H1 (cell line): ENCODE data around the gene NDUFAF7. TPM values are rescaled to one million over a fixed set of nuclear protein-coding genes. Genes with fewer than 3 reads are reported as not detected.
A peak's percentile ranks its signal among the peaks of the same experiment; 100 is the strongest.

ENCODE experiments used
- CTCF ChIA-PET: fragments of 300-600 bp; sonication (Branson Sonifier 250); formaldehyde crosslinking; loops from one replicate; lab custom pipeline; 2021; ENCODE audit not compliant: partially characterized antibody; lab: Charles Lee
- POLR2A ChIA-PET: fragments of 300-600 bp; sonication (Branson Sonifier 250); formaldehyde crosslinking; loops from one replicate; lab custom pipeline; 2021; ENCODE audit warnings: inconsistent platforms; ENCODE audit not compliant: partially characterized antibody; lab: Charles Lee
- DNase-seq, 2 experiments: peaks; one replicate each; pipeline versions ENCODE4 v3.0.0 to v3.0.0-alpha.2; 2010 to 2022; ENCODE audit warnings: low spot score in 2 of 2, low read depth in 1 of 2, mixed read lengths in 1 of 2
- FAIRE-seq: peaks from 2 replicates; lab custom pipeline; 2011; peaks lifted over from hg19 to GRCh38; lab: Jason Lieb, UNC
- H2AFZ ChIP-seq: 2 replicates; pipeline ENCODE4 v1.8.1; 2012; ENCODE audit warnings: low read length, inconsistent platforms
- H2AK5ac ChIP-seq: 2 replicates; pipeline ENCODE4 v1.6.1; 2013; ENCODE audit warnings: low read depth, low read length
- H2BK120ac ChIP-seq: replicated peaks from 2 replicates; pipeline ENCODE3; 2013; ENCODE audit warnings: low read depth, low read length, inconsistent platforms
- H2BK12ac ChIP-seq: 2 replicates; pipeline ENCODE4 v1.6.1; 2013; ENCODE audit warnings: low read depth, low read length
- H2BK15ac ChIP-seq: 2 replicates; pipeline ENCODE4 v1.6.1; 2013; ENCODE audit warnings: low read length
- H2BK20ac ChIP-seq: 2 replicates; pipeline ENCODE4 v1.6.1; 2013; ENCODE audit warnings: low read length
- H2BK5ac ChIP-seq: 2 replicates; pipeline ENCODE4 v1.6.1; 2013; ENCODE audit warnings: low read depth, low read length
- H3K14ac ChIP-seq: 2 replicates; pipeline ENCODE4 v1.6.1; 2013; ENCODE audit warnings: inconsistent platforms; ENCODE audit not compliant: insufficient read length
- H3K18ac ChIP-seq: 2 replicates; pipeline ENCODE4 v1.6.1; 2013; ENCODE audit warnings: low read length; ENCODE audit errors: extremely low read depth
- H3K23ac ChIP-seq: 2 replicates; pipeline ENCODE4 v1.6.1; 2013; ENCODE audit warnings: inconsistent platforms; ENCODE audit not compliant: insufficient read length
- H3K23me2 ChIP-seq: 2 replicates; pipeline ENCODE4 v1.6.1; 2013; ENCODE audit warnings: low read depth, low read length
- H3K27ac ChIP-seq: 2 replicates; pipeline ENCODE4 v1.6.1; 2011; ENCODE audit warnings: low read depth, low read length, inconsistent platforms
- H3K27me3 ChIP-seq, 4 experiments: replicated peaks in 1 of 4; 1 replicate in 1 of 4; 2 replicates in 3 of 4; pipeline versions ENCODE4 v1.6.1 to v1.8.1; 2011 to 2013; ENCODE audit warnings: low read length in 3 of 4, mild to moderate bottlenecking in 3 of 4, inconsistent platforms in 2 of 4, mixed read lengths in 2 of 4, moderate library complexity in 1 of 4; ENCODE audit not compliant: control insufficient read depth in 3 of 4, insufficient read depth in 3 of 4; ENCODE audit errors: extremely low read depth in 1 of 4
- H3K36me3 ChIP-seq, 4 experiments: 2 replicates each; pipeline versions ENCODE4 v1.6.1 to v1.8.1; 2011 to 2013; ENCODE audit warnings: mild to moderate bottlenecking in 4 of 4, low read length in 3 of 4, moderate library complexity in 2 of 4, control low read depth in 1 of 4, inconsistent platforms in 1 of 4; ENCODE audit not compliant: insufficient read depth in 4 of 4, control insufficient read depth in 2 of 4
- H3K4ac ChIP-seq: replicated peaks from 2 replicates; pipeline ENCODE3; 2013; ENCODE audit warnings: low read length, low read depth, mixed read lengths, inconsistent platforms; ENCODE audit not compliant: insufficient read length
- H3K4me1 ChIP-seq, 4 experiments: replicated peaks in 1 of 4; 1 replicate in 1 of 4; 2 replicates in 3 of 4; pipeline versions ENCODE4 v1.6.1 to v1.8.1; 2011 to 2013; ENCODE audit warnings: low read length in 3 of 4, inconsistent platforms in 2 of 4, mixed read lengths in 1 of 4; ENCODE audit not compliant: insufficient read depth in 4 of 4, control insufficient read depth in 3 of 4
- H3K4me2 ChIP-seq, 2 experiments: 2 replicates each; pipeline versions ENCODE4 v1.6.1 to v1.8.1; 2011 to 2013; ENCODE audit warnings: low read depth in 2 of 2, low read length in 2 of 2, control low read depth in 1 of 2, inconsistent platforms in 1 of 2, mild to moderate bottlenecking in 1 of 2; ENCODE audit not compliant: insufficient read depth in 1 of 2
- H3K4me3 ChIP-seq, 4 experiments: fragments of 200-600, 300-600 bp in 1 of 4; sonication (generic), shearing (Covaris generic), sonication (Bioruptor Twin) in 1 of 4; 2 replicates each; pipeline versions ENCODE4 v1.5.1 to v1.8.1; 2011 to 2016; ENCODE audit warnings: low read length in 4 of 4, low read depth in 3 of 4, control low read depth in 2 of 4, inconsistent platforms in 2 of 4, mild to moderate bottlenecking in 2 of 4, mixed read lengths in 1 of 4, moderate library complexity in 1 of 4; ENCODE audit not compliant: insufficient read depth in 2 of 4; ENCODE audit errors: extremely low read depth in 1 of 4
- H3K56ac ChIP-seq: replicated peaks from 2 replicates; pipeline ENCODE3; 2013; ENCODE audit warnings: low read depth, mild to moderate bottlenecking, mixed read lengths, low read length, inconsistent platforms; ENCODE audit not compliant: insufficient read length
- H3K79me1 ChIP-seq: 2 replicates; pipeline ENCODE4 v1.6.1; 2013; ENCODE audit warnings: low read depth, low read length, control low read depth
- H3K79me2 ChIP-seq, 2 experiments: 2 replicates each; pipeline versions ENCODE4 v1.6.1 to v1.8.1; 2012 to 2013; ENCODE audit warnings: low read length in 2 of 2, mild to moderate bottlenecking in 2 of 2, inconsistent platforms in 1 of 2; ENCODE audit not compliant: insufficient read depth in 2 of 2, control insufficient read depth in 1 of 2
- H3K9ac ChIP-seq, 4 experiments: replicated peaks in 1 of 4; 1 replicate in 1 of 4; 2 replicates in 3 of 4; pipeline versions ENCODE4 v1.6.1 to v1.8.1; 2011 to 2013; ENCODE audit warnings: low read depth in 3 of 4, low read length in 3 of 4, control low read depth in 2 of 4, mild to moderate bottlenecking in 2 of 4, moderate library complexity in 2 of 4, inconsistent platforms in 1 of 4; ENCODE audit errors: extremely low read depth in 1 of 4
- H3K9me3 ChIP-seq, 2 experiments: 2 replicates each; pipeline versions ENCODE4 v1.6.1 to v1.8.1; 2012 to 2013; ENCODE audit warnings: mild to moderate bottlenecking in 2 of 2, moderate library complexity in 2 of 2, control low read depth in 1 of 2, inconsistent platforms in 1 of 2, low read depth in 1 of 2, low read length in 1 of 2, mixed read lengths in 1 of 2; ENCODE audit not compliant: insufficient read depth in 2 of 2
- H4K20me1 ChIP-seq, 2 experiments: replicated peaks in 1 of 2; 2 replicates each; pipeline versions ENCODE3 to v1.8.1; 2011 to 2013; ENCODE audit warnings: inconsistent platforms in 2 of 2, low read length in 2 of 2, mild to moderate bottlenecking in 1 of 2; ENCODE audit not compliant: insufficient read depth in 2 of 2, control insufficient read depth in 1 of 2
- H4K5ac ChIP-seq: 2 replicates; pipeline ENCODE4 v1.6.1; 2013; ENCODE audit warnings: low read length, low read depth, mixed read lengths, inconsistent platforms; ENCODE audit not compliant: insufficient read length
- H4K8ac ChIP-seq: 2 replicates; pipeline ENCODE4 v1.8.0; 2013; ENCODE audit warnings: mild to moderate bottlenecking, moderate library complexity, low read length, inconsistent platforms; ENCODE audit not compliant: insufficient read depth; ENCODE audit errors: extremely low read depth
- H4K91ac ChIP-seq: replicated peaks from 2 replicates; pipeline ENCODE3; 2013; ENCODE audit warnings: low read length, mixed read lengths, inconsistent platforms; ENCODE audit not compliant: insufficient read length
- FOSL1 ChIP-seq: IDR thresholded peaks from 2 replicates; pipeline ENCODE4 v1.6.1; 2011; ENCODE audit warnings: mild to moderate bottlenecking, low read depth, low read length, moderate library complexity; ENCODE audit not compliant: insufficient read depth
- JUND ChIP-seq: IDR thresholded peaks from 2 replicates; pipeline ENCODE4 v1.6.1; 2011; ENCODE audit warnings: mild to moderate bottlenecking, improper control_type of control experiment, low read length
- KDM1A ChIP-seq: fragments of 200-600, 300-600 bp; sonication (generic); IDR thresholded peaks from 2 replicates; pipeline ENCODE4 v1.7.1; 2016; ENCODE audit warnings: mild to moderate bottlenecking, low read length, borderline replicate concordance
- KDM4A ChIP-seq: IDR thresholded peaks from one replicate; pipeline ENCODE4 v1.7.1; 2012; ENCODE audit warnings: low read depth, mild to moderate bottlenecking, moderate library complexity, low read length, inconsistent platforms; ENCODE audit not compliant: severe bottlenecking
- RAD21 ChIP-seq, 2 experiments: IDR thresholded peaks in 1 of 2; conservative IDR thresholded peaks in 1 of 2; 2 replicates each; pipeline ENCODE4 v1.6.1; 2011; ENCODE audit warnings: low read depth in 2 of 2, low read length in 2 of 2, improper control_type of control experiment in 1 of 2, inconsistent platforms in 1 of 2, mild to moderate bottlenecking in 1 of 2, moderate library complexity in 1 of 2
- SIN3A ChIP-seq, 2 experiments: IDR thresholded peaks in 1 of 2; conservative IDR thresholded peaks in 1 of 2; 2 replicates each; pipeline ENCODE4 v1.6.1; 2011 to 2012; ENCODE audit warnings: low read length in 2 of 2, improper control_type of control experiment in 1 of 2, low read depth in 1 of 2, mild to moderate bottlenecking in 1 of 2
- SIRT6 ChIP-seq: IDR thresholded peaks from one replicate; pipeline ENCODE4 v1.7.1; 2012; ENCODE audit warnings: low read length, inconsistent platforms
- SP1 ChIP-seq: IDR thresholded peaks from 2 replicates; pipeline ENCODE4 v1.6.1; 2011; ENCODE audit warnings: low read depth, low read length
- USF2 ChIP-seq: IDR thresholded peaks from 2 replicates; pipeline ENCODE4 v1.6.1; 2011; ENCODE audit warnings: low read length, improper control_type of control experiment
- WGBS, 2 experiments: shearing (Covaris generic) in 1 of 2; methylation state at CpG; one replicate each; pipeline versions ENCODE4 v1.1.6 to v1.1.7; 2013 to 2015; ENCODE audit warnings: low lambda C conversion rate in 2 of 2, mixed read lengths in 2 of 2, inconsistent platforms in 1 of 2, low coverage in 1 of 2, missing lambda C conversion rate in 1 of 2; ENCODE audit not compliant: insufficient replicate concordance in 2 of 2, insufficient coverage in 1 of 2, insufficient read length in 1 of 2; ENCODE audit errors: extremely low coverage in 1 of 2, missing lambda C conversion rate in 1 of 2; 5-methylcytosine and 5-hydroxymethylcytosine counted together
- polyA plus RNA-seq, 7 experiments: library from polyadenylated mRNA; depleted of rRNA in 3 of 7; stranded (reverse) in 5 of 7; unstranded in 2 of 7; fragments of >200 nt in 5 of 7; fragments of 200-250 nt in 2 of 7; gene quantifications; 1 replicate in 5 of 7; 2 replicates in 1 of 7; 4 replicates in 1 of 7; pipeline versions ENCODE4 v1.2.1 to v1.2.3, GENCODE V29; 2011 to 2013; ENCODE audit warnings: missing spikeins in 2 of 7, mixed read lengths in 2 of 7
- total RNA-seq: library from RNA; stranded (reverse); fragmentation: NEBNext Ultra II Directional; extraction: Animal tissue kit (Norgen Biotek cat#: 25700); gene quantifications from 2 replicates; pipeline ENCODE4 v1.2.1, GENCODE V29; 2021

Gene NDUFAF7
- total and polyA plus RNA-seq, 2 of the 8 experiments (the other 6 are each of a cell fraction or from before 2014, with no cell fraction given): 50.2 to 56.0 TPM

- no peak overlapping the region for H3K23ac ChIP-seq
- WGBS, 2 experiments: 77% methylated on average over 6 of the region's 6 CpGs; no CpG with 5 or more reads in 1 of the 2 experiments
These were observed 39.7 kb upstream of the NDUFAF7 start for GRCh38 chr2:37191747-37192146.

More at GRCh38 chr2:37191747-37192146, 39.7 kb upstream of the NDUFAF7 start:
- H2BK120ac ChIP-seq: peak overlapping the region; percentile 83
- FAIRE-seq (no peak), DNase-seq (no peak)
- H2BK5ac ChIP-seq: peak overlapping the region; percentile 67; the same call in 1 of the 2 replicates
- ChIA-PET POLR2A (interaction anchor here (0.6 to 5.2 kb wide), 6 partner anchors 10 to 40 kb away, joined by 3 to 26 read pairs (median 5); partner anchors contain the start of genes CEBPZ and NDUFAF7), CTCF (interaction anchor here (1.0 to 8.8 kb wide), 6 partner anchors 10 to 72 kb away, joined by 3 to 48 read pairs (median 12); no protein-coding TSS in a partner anchor)
- H3K4ac ChIP-seq: peak overlapping the region; percentile 70
- peak overlapping the region; percentile 19 for H3K18ac ChIP-seq
- no peaks in the 10 kb centered on the region for H3K36me3 ChIP-seq
- no peak overlapping the region for H2AFZ ChIP-seq
- H3K27ac ChIP-seq: no peak overlapping the region; the same call in 1 of the 2 replicates
- H3K23me2 ChIP-seq: 0 out of 2 replicates have a peak, but pooled peaks cover 2% of the 10 kb centered on the region
- H2AK5ac ChIP-seq: peak overlapping the region; percentile 79; the same call in 1 of the 2 replicates
- H4K91ac ChIP-seq: peak overlapping the region; percentile 93
- H3K56ac ChIP-seq: no peak overlapping the region
- H3K4me1 ChIP-seq: peaks cover 14 to 25% (median 16%) of the 10 kb centered on the region in 4 experiments
- peak overlapping the region; percentile 89; the same call in 1 of the 2 replicates for H2BK20ac ChIP-seq
- H4K20me1 ChIP-seq: no peaks in the 10 kb centered on the region
- TF ChIP-seq FOSL1 (no peak), USF2 (no peak), RAD21 (IDR thresholded peaks at IDR 0.05 in 1 of 2, conservative IDR thresholded peaks at IDR 0.05 in 1 of 2; ENCODE audit: low read depth in 2 of 2, low read length in 2 of 2) (no peak), KDM4A (no peak), SP1 (no peak), SIRT6 (no peak), KDM1A (no peak), SIN3A (conservative IDR thresholded peaks at IDR 0.05 in 1 of 2, IDR thresholded peaks at IDR 0.05 in 1 of 2; ENCODE audit: low read depth in 1 of 2, low read length in 2 of 2) (no peak), JUND (no peak)
- no peaks in the 10 kb centered on the region for H3K27me3 ChIP-seq
- H3K9ac ChIP-seq: no peak overlapping the region
- H3K79me1 ChIP-seq: no peaks in the 10 kb centered on the region
- H4K5ac ChIP-seq: peak overlapping the region; percentile 69
- peaks cover 2 to 4% of the 10 kb centered on the region in 2 experiments; a peak in 3 of 4 replicates for H3K79me2 ChIP-seq
- no peak overlapping the region for H3K4me3 ChIP-seq
- H2BK15ac ChIP-seq: peak overlapping the region; percentile 37; the same call in 1 of the 2 replicates
- H3K9me3 ChIP-seq: no peaks in the 10 kb centered on the region
- H2BK12ac ChIP-seq: peak overlapping the region; percentile 72; the same call in 1 of the 2 replicates
- H3K4me2 ChIP-seq: no peak overlapping the region
- no peak overlapping the region for H3K14ac ChIP-seq
- no peak overlapping the region for H4K8ac ChIP-seq
